Gastrocnemius medialis (tissue), 4 donors: ENCODE results near the gene CCDC93.

Experiments used
- CTCF ChIP-seq, 5 experiments: fragments of 450-650 bp in 3 of 5; fragments of 200-600 bp in 2 of 5; sonication (generic) in 2 of 5; IDR thresholded peaks in 4 of 5; conservative IDR thresholded peaks in 1 of 5; 1 replicate in 4 of 5; 2 replicates in 1 of 5; pipeline ENCODE4 v1.5.1; 2016 to 2019; ENCODE audit warnings: antibody characterized with exemption in 5 of 5, mild to moderate bottlenecking in 3 of 5, moderate library complexity in 3 of 5
- POLR2A ChIP-seq, 2 donors: fragments of 450-650 bp; IDR thresholded peaks; one replicate each; pipeline ENCODE4 v1.6.1; 2017; ENCODE audit warnings: antibody characterized with exemption in 2 of 2, mild to moderate bottlenecking in 2 of 2, moderate library complexity in 2 of 2

- TF ChIP-seq POLR2A (IDR thresholded peaks at IDR 0.05) (no peak), CTCF (IDR thresholded peaks at IDR 0.05 in 4 of 5, conservative IDR thresholded peaks at IDR 0.05 in 1 of 5) (no peak)
These were observed 30.8 kb downstream of the CCDC93 start for GRCh38 chr2:117983040-117983439.
